ENCODE results near the gene MAP3K14.
A peak's percentile ranks its signal among the peaks of the same experiment; 100 is the strongest.

MAP3K14 gene

GRCh38 chr17:45298546-45299285 lies 18.1 kb downstream of the MAP3K14 start:
- DNase-seq, result no peak

- DNase-seq, result no peak
These were observed 20.0 kb downstream of the MAP3K14 start for GRCh38 chr17:45296833-45297124.

- no peak for DNase-seq
These were observed 20.6 kb downstream of the MAP3K14 start for GRCh38 chr17:45296003-45296832.

GRCh38 chr17:45294506-45294905 lies 22.3 kb downstream of the MAP3K14 start:
- DNase-seq, result no peak

- DNase-seq, result no peak
These were observed 23.2 kb downstream of the MAP3K14 start for GRCh38 chr17:45293413-45294211.

- DNase-seq, result no peak
These were observed 24.0 kb downstream of the MAP3K14 start for GRCh38 chr17:45292696-45293412.

GRCh38 chr17:45291171-45291805 lies 25.5 kb downstream of the MAP3K14 start:
- no peak for DNase-seq

GRCh38 chr17:45290269-45290765 lies 26.5 kb downstream of the MAP3K14 start:
- DNase-seq, result no peak

GRCh38 chr17:45289301-45290268 lies 27.2 kb downstream of the MAP3K14 start:
- DNase-seq, result peak; percentile 37

- peak; percentile 85 for DNase-seq
These were observed 28.0 kb downstream of the MAP3K14 start for GRCh38 chr17:45288825-45289224.

GRCh38 chr17:45287526-45288500 lies 29.0 kb downstream of the MAP3K14 start:
- DNase-seq, result peak; percentile 78

- DNase-seq, result no peak
These were observed 30.5 kb downstream of the MAP3K14 start for GRCh38 chr17:45286286-45286685.

- DNase-seq, result no peak
These were observed 32.4 kb downstream of the MAP3K14 start for GRCh38 chr17:45284176-45285140.

- DNase-seq, result no peak
These were observed 33.1 kb downstream of the MAP3K14 start for GRCh38 chr17:45283711-45284110.

- DNase-seq, result peak; percentile 79
These were observed 33.9 kb downstream of the MAP3K14 start for GRCh38 chr17:45282683-45283644.

- no peak for DNase-seq
These were observed 36.9 kb downstream of the MAP3K14 start for GRCh38 chr17:45279898-45280297.

GRCh38 chr17:45277992-45278391 lies 38.8 kb downstream of the MAP3K14 start:
- DNase-seq, result no peak

Data from NCI-H1092 (cell line).